Esophagus squamous epithelium (tissue), 5 donors: ENCODE results near the gene OR12D3. TPM values are rescaled to one million over a fixed set of nuclear protein-coding genes. Genes with fewer than 3 reads are reported as not detected.
"Not testable (repeated sequence)": the region's sequence is repeated elsewhere in the genome, so short reads cannot be mapped to it uniquely, and the experiment has no call there.

Experiments used
- DNase-seq: peaks from one replicate; lab custom pipeline; 2025; lab: John Stamatoyannopoulos, UW
- H3K27ac ChIP-seq, 4 donors: fragments of 200-600 bp; sonication (generic); one replicate each; pipeline ENCODE4 v1.5.1; 2016 to 2019; ENCODE audit warnings: mild to moderate bottlenecking in 1 of 4
- H3K27me3 ChIP-seq, 4 donors: fragments of 200-600 bp; sonication (generic); 1 replicate in 3 of 4; 2 replicates in 1 of 4; pipeline versions ENCODE4 v1.5.1 to v1.6.0; 2017 to 2021; ENCODE audit warnings: antibody characterized with exemption in 1 of 4
- H3K36me3 ChIP-seq, 3 donors: fragments of 200-600 bp; sonication (generic); one replicate each; pipeline ENCODE4 v1.5.1; 2016 to 2019
- H3K4me1 ChIP-seq, 3 donors: fragments of 200-600 bp; sonication (generic); one replicate each; pipeline ENCODE4 v1.5.1; 2017 to 2019
- H3K4me3 ChIP-seq, 4 donors: fragments of 200-600 bp; sonication (generic); 1 replicate in 3 of 4; 2 replicates in 1 of 4; pipeline ENCODE4 v1.5.1; 2016 to 2019; ENCODE audit warnings: mild to moderate bottlenecking in 2 of 4, moderate library complexity in 1 of 4
- H3K9me3 ChIP-seq, 3 donors: fragments of 200-600 bp; sonication (generic); one replicate each; pipeline ENCODE4 v1.5.1; 2016 to 2019
- CTCF ChIP-seq, 6 experiments: fragments of 450-650 bp in 4 of 6; fragments of 200-600 bp in 2 of 6; sonication (generic) in 2 of 6; IDR thresholded peaks; one replicate each; pipeline ENCODE4 v1.5.1; 2016 to 2019; ENCODE audit warnings: antibody characterized with exemption in 6 of 6, mild to moderate bottlenecking in 4 of 6, moderate library complexity in 4 of 6
- POLR2A ChIP-seq, 4 donors: fragments of 450-650 bp; IDR thresholded peaks; one replicate each; pipeline ENCODE4 v1.6.1; 2017; ENCODE audit warnings: antibody characterized with exemption in 4 of 4, mild to moderate bottlenecking in 4 of 4, moderate library complexity in 3 of 4
- WGBS, 2 donors: methylation state at CpG; one replicate each; pipeline ENCODE4 v1.1.5; 2018; 5-methylcytosine and 5-hydroxymethylcytosine counted together
- intact Hi-C: fragments of 100-400 bp; cut with DNase I; formaldehyde crosslinking; loops from one replicate; pipeline ENCODE4 v1.15.0; 2022
- total RNA-seq, 4 donors: library from RNA; depleted of rRNA; stranded (reverse); fragments of >200 nt; gene quantifications; one replicate each; pipeline ENCODE4 v1.1.0, GENCODE V29; 2016
- donor health status: DM: yes; HTN: yes; CAD: no.

Gene OR12D3
- total RNA-seq, 4 donors from 2014 or later: not detected

- no peak within 1 kb of the TSS for H3K27ac ChIP-seq
- H3K4me1 ChIP-seq: no peaks in the 10 kb centered on the region
- intact Hi-C loops: no loop called here
- H3K4me3 ChIP-seq: no peak within 1 kb of the TSS
- DNase-seq: no peak
- no peak for TF ChIP-seq POLR2A (IDR thresholded peaks at IDR 0.05)
- no peak for TF ChIP-seq CTCF (IDR thresholded peaks at IDR 0.05)
- 62 to 79% methylated on average over 3 of the region's 3 CpGs for WGBS, 2 donors
- H3K9me3 ChIP-seq: no peaks in the 10 kb centered on the region
- H3K27me3 ChIP-seq: no peaks in the 10 kb centered on the region
- H3K36me3 ChIP-seq: no peaks in the 10 kb centered on the region
Observed at GRCh38 chr6:29368765-29369164, 6.3 kb downstream of the OR12D3 start, which contains the start of gene OR5V1. Gene OR5V1, minus strand, starts transcription at chr6:29368865. Its CDS starts 12,670 bp downstream, at chr6:29356195.

GRCh38 chr6:29355603-29356002, 19.5 kb downstream of the OR12D3 start:
- Histone ChIP-seq H3K27me3 (no peaks in the 10 kb centered on the region), H3K4me1 (no peaks in the 10 kb centered on the region), H3K4me3 (no peak overlapping the region), H3K36me3 (no peaks in the 10 kb centered on the region), H3K27ac (no peak overlapping the region), H3K9me3 (peaks cover 0 to 1% (median 0%) of the 10 kb centered on the region in 3 donors)
- DNase-seq: no peak
- 35 to 47% methylated on average over 1 of the region's 1 CpG for WGBS, 2 donors
- TF ChIP-seq POLR2A (IDR thresholded peaks at IDR 0.05): no peak
- TF ChIP-seq CTCF (IDR thresholded peaks at IDR 0.05): no peak
- intact Hi-C loops: no loop called here

- Histone ChIP-seq H3K9me3 (peaks cover 0 to 5% (median 0%) of the 10 kb centered on the region in 3 donors), H3K27me3 (no peaks in the 10 kb centered on the region), H3K36me3 (no peaks in the 10 kb centered on the region), H3K4me3 (no peak overlapping the region), H3K4me1 (no peaks in the 10 kb centered on the region), H3K27ac (no peak overlapping the region)
- no peak for DNase-seq
- intact Hi-C loops: no loop called here
- TF ChIP-seq POLR2A (IDR thresholded peaks at IDR 0.05): no peak
- TF ChIP-seq CTCF (IDR thresholded peaks at IDR 0.05): no peak
Observed at GRCh38 chr6:29354980-29355379, 20.1 kb downstream of the OR12D3 start.

GRCh38 chr6:29349348-29349747, 25.7 kb downstream of the OR12D3 start:
- intact Hi-C loops, H3K27ac ChIP-seq, H3K36me3 ChIP-seq, H3K27me3 ChIP-seq, H3K4me3 ChIP-seq, H3K4me1 ChIP-seq, DNase-seq, H3K9me3 ChIP-seq: not testable (repeated sequence)
- WGBS, 2 donors: 95 to 97% methylated on average over 3 of the region's 3 CpGs

- no peak overlapping the region for H3K4me3 ChIP-seq
- H3K27ac ChIP-seq: no peak overlapping the region
- no peak for DNase-seq
- H3K9me3 ChIP-seq: peaks cover 0 to 2% (median 0%) of the 10 kb centered on the region in 3 donors
- intact Hi-C loops: no loop called here
- no peak for TF ChIP-seq POLR2A (IDR thresholded peaks at IDR 0.05)
- no peaks in the 10 kb centered on the region for H3K36me3 ChIP-seq
- 48 to 59% methylated on average over 3 of the region's 3 CpGs for WGBS, 2 donors
- no peaks in the 10 kb centered on the region for H3K4me1 ChIP-seq
- no peaks in the 10 kb centered on the region for H3K27me3 ChIP-seq
Observed at GRCh38 chr6:29345380-29345779, 29.7 kb downstream of the OR12D3 start.

GRCh38 chr6:29336269-29336668, 38.8 kb downstream of the OR12D3 start:
- TF ChIP-seq POLR2A (IDR thresholded peaks at IDR 0.05) (no peak), CTCF (IDR thresholded peaks at IDR 0.05) (no peak)
- no peak overlapping the region for H3K4me3 ChIP-seq
- no peaks in the 10 kb centered on the region for H3K4me1 ChIP-seq
- 74 to 80% methylated on average over 2 of the region's 2 CpGs for WGBS, 2 donors
- H3K36me3 ChIP-seq: no peaks in the 10 kb centered on the region
- intact Hi-C loops: no loop called here
- DNase-seq: no peak
- no peaks in the 10 kb centered on the region for H3K27me3 ChIP-seq
- no peak overlapping the region for H3K27ac ChIP-seq
- H3K9me3 ChIP-seq: no peaks in the 10 kb centered on the region
